Measurements from ENCODE around the gene MACROD2.

MACROD2 gene

DNA sequence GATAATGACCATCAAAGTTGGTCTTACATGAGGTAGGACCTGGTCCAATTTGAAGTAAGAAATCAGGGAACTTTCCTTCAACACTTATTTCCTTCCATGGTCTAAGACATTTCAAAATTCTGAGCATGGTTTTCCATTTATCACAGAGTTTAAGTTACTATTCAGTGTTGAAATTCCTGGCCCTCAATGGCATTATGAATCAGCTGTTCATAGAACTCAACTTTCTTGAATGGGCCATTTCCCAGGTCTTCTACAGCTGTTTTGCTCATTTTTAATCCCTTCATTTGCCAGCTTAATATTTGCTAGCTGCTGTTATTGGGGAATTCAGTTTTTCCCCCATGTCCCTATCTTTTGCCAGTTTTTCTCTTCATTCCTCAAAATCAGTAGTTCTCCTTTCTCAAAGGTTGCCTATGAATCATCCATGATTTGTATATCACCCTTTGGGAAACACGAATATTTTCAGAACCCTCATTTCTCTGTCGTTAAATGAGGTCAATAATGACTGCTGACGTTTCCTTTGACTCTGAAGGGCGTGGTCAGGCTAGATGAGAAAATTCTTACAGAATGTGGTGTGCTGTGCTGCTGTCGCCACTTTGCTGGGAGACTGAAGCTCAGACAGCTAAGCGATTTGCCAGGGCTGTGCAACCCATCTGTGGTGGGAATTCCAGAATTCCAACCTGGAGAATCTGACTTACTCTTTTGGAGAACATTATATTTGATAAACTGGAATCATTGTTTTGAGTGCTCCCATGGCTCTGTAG, 558.6 kb downstream of the MACROD2 start:
- DNase-seq: no peak

DNA sequence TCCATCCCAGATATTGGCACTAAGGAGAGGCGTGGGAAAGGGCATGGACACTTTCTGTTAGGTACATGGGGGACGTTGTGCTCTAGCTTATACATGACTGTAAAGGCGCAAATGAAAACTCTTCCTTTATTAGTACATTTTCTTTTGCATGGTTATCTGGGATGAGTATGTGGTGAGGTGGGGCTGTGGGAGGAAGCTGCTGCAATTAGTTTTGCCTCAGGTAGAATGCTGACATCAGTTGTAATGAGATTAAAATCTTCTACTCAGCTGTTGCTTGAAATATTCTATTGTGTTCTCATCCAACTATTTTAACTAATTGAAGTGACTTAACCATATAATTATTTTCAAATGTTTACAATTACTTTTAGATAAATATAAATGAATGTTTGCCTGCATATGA, 560.4 kb downstream of the MACROD2 start:
- DNase-seq: no peak

DNA sequence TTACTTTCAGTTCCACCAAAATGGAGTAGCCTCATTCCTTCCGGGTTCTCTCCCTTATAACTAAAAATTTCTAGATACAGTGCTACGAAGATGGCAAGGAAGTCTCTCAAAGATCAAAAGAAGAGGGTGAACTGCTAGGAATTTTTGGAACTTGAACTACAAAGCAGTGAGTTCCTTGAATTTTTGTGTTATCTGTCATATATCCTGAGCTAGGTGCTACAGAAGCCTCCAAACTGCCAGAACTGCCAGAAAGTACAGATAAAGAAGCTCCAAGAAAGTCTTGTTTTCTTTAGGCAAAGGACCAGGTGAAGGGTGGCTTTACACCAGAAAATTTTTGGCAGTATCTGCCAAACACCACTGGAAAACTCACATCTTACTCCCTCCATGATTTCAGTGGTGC, 560.9 kb downstream of the MACROD2 start:
- no peak for DNase-seq

DNA sequence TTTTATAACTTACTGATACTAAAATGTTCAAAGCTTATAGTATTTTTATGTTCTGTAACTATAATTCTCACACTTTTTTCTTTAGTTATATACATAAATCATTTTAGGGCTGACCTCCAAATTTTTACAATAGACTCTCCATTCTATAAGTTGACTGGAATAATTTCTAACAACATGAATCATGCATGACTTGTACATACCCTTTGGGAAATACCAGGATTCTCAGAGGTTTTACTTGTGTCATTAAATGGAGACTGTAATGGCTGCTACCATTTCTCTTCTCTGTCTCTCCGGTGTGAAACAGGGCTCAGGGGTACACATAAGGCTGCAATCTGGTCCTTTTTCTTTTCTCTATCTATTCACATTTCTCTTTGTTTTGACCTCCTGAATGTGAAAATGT, 564.3 kb downstream of the MACROD2 start:
- no peak for DNase-seq

DNA sequence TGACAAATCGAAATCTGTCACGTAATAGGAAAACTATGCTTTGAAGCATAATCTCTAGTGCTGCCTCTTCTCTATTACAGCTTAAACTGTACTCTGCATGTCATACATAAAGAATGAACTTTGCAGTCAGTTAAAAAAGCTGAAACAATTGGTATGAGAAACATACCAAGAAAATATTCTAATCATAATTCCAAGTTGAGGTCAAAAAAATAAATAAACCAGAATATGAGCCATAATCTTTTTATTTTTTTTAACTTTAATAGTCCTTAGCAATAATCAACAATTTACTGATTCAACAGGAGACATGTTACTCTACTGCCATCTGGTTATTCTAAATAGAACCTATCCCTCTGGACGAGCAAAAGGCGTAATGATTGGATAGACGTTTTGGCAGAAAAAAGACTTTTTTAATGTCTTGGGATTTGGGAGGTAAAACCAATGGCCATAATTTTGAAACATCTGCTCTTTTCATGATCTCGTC, 566.5 kb downstream of the MACROD2 start:
- DNase-seq: no peak

DNA sequence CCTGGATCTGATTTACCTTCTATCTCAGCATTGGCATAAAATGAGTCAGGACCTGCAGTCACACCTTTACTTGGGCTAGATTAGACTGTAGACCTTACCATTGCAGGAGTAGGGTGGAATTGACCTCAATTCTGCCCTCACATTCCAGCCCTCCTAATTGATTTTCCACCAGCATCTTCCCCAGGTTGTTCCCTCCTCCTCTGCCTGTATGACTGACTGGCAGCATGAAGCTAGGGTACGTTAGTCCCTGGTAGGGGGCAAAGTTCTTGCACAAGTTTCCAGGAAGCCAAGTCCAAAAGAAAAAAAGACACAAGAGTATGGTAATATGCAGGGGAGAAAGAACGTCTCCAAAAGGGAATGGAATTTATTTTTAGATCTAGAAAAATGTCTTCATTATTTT, 567.7 kb downstream of the MACROD2 start:
- no peak for DNase-seq

DNA sequence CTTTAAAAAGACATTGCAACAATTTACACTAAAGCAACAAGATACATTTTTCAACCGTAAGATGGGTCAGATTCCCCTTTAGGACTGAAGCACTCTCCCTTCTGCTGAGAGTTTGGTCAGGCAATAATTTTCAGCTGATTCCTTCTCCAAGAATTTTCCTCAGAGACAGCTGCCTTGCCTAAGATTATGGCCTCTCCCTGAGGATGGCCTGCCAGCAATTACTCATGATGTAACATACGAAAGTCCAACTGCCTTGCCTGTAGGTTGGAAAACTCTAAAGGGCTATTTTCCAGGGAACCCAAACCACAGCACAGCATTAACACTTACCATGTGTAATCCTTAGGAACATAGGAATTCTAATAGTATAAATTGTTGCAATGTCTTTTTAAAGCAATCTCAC, 571.2 kb downstream of the MACROD2 start:
- DNase-seq: no peak

DNA sequence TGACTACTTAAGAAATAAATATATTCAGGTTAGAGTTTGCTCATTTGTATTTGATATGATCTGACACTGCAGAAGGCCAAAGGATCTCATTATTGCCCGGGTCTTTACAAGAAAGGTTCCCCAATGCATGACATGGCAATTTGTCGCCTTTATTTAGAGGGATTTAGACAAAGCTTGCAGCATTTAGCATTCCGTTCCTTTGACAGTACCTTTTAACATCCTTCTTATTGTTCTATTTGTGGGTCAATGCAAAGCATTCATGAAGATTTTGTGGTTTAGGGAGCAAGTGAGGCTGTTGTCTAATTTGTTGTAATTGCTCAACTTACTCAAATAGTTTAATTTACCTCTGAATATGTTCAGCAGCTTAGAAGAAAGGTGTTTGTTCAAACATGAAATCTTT, 572.9 kb downstream of the MACROD2 start:
- DNase-seq: no peak

DNA sequence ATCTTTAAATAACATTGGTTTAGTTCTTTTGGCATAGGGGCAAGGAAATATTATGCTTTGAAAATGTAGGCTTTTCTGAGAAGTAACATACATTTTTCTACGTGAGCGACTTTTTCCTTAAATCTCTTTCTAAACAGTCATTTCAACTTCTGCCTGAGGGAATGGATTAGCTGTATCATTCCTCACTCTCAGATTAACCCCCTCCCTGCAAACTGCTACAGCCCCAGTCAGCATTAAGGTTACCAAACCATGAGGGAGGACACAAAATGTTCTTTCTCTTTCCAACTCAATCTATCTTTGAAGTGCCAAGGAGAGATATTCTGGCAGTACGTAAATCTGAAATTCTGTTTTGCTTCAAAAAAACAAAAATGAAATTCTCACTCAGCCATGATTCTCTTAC, 573.4 kb downstream of the MACROD2 start:
- no peak for DNase-seq

DNA sequence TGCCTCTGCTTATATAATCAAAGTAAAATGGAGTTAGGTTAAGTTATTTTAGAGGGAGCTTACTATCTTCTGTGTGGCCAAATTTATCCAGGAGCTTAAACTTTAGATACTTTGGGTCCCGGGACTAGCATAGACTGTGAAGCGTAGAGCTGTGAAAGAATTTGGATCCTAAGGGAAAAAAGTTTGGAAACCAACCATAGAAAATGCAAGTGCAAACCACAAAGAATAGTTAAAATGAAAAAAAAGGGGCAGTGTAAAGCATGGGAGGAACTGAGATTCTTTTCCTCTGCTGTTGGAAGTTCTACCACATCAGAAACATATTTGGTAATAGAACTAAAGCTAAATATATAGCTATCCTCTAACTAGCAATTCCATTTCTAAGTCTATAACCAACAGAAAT, 574.3 kb downstream of the MACROD2 start:
- no peak for DNase-seq

DNA sequence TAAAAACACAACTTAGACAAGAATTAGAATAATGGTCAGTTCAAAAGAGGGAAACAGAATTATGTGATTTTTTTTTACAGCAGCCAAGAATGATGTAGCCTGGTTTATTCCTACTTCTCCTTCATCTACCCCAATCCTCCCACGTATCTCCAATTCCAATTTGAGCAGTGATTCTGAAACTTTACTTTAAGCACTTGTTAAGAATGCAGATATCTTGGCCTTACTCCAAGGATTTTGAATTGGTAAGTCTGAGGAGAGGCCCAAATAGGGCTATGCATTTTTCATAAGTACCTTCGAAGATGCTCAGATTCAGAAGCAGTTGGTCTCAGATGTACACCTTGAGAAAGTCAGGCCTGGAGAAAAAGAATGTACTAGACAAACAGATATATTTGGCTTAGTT, 575.5 kb downstream of the MACROD2 start:
- no peak for DNase-seq

DNA sequence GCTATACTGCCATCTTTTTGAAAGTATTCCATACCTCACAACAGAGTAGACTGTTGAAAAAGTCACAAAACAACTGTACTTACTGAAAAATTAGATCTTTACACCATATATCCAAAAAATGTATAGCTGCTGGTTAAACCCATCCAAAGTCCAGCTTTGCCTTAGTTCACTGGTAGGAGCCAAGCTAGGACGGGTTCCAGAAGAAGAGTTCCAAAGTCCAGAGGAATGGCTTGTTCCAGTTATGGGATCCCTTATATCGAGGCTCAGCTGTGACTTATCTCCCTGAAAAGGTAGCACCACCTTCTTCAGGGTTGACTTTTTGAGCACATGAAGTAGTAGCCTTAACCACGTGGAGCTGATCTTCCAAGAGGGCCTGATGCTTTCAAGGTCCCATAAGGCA, 578.4 kb downstream of the MACROD2 start:
- DNase-seq: no peak

DNA sequence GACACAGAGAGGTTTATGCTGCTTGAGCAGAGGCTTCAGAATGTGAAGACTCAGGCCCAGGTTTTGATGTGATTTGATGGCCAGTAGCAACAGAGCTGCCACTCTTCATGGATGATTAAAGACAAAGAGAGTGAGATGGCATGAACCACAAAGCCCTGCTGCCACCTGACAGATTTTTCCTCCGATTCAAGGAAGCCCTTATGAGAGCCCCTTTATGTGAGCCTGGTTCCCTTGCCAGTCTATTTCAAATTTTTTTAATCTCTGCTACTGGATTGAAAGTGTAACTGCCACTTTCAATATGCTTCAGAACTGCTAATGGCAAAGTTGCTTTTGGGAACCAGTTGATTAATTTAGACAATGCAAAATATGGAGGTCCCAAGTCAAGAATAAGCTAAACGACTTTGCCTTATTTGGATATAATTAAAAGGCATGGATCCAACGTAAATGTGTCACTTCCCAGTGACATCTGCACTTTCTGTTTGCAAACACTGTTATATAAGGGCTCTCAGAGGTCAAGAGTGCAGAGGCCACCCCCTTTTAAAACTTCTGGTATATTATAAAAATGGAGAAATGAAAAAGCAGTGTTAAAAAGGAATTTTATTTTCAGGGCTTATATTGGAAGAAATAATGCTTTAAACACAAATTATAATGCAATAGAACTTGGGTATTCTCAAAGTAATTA, 581.0 kb downstream of the MACROD2 start:
- no peak for DNase-seq

DNA sequence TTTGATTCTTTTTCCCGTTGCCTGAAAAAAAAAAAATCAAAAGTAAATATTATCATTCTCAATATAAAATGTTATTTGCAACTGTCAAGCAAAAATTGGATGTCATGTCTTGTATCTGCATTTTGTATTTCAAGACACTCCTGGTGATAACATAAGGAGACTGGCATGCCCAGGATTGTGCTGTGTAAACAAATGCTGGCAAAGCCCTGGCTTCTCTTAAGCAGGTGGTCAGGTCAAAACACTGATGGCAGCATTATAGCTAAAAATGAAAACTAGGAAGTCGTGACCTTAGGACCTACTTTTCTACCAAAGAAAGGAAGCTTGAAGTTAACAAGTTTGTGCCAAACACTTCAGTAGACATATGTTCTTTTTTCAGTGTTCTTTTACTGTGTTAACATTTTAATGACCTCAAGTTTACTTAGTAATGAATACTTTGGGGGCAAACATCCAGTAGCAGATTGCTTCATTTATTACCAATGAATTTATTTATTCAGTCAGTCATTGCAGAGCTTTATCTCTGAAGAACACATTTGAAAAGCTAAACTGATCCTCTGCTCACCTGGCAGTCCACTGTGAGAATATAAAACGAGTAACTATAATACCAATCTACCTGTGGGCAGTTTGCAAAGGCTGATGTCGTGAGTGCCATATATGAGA, 585.2 kb downstream of the MACROD2 start:
- no peak for DNase-seq

DNA sequence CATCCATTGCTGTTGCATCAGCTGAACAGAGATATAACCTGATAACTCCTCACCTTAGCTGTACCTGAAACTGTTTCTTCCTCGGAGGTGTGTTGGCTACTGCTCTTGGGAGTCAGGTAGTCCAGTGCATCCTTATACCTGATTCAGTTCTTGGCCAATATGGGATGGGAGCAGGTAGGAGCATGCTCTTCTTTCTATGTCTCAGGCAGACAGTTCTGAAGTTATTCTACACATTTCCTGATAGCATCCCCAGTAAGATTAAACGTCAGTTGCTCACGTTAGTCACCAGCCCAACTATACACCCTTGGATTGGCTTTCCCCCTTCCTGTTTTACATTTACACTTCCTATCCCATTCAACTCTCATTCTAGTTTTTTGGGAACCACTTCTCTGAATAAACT, 586.4 kb downstream of the MACROD2 start:
- no peak for DNase-seq

DNA sequence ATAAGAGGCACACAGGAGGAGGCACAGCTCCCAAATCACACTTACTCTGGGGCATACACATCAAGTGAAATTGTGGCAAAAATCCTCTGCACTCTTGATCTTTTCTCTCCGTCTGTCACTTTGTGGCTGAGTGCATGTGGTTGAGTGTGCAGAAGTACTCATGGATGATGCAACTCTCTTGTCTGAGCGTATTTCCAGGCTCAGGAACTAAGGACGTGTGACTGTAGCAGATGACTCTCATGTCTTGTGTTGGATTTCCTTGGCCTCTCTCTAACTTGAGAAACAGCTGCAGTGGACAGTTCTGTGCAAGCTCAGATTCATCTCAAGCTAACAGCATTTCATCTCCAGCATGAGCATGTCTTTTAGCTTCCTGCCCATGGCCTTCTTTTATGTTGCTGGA, 587.5 kb downstream of the MACROD2 start:
- no peak for DNase-seq

DNA sequence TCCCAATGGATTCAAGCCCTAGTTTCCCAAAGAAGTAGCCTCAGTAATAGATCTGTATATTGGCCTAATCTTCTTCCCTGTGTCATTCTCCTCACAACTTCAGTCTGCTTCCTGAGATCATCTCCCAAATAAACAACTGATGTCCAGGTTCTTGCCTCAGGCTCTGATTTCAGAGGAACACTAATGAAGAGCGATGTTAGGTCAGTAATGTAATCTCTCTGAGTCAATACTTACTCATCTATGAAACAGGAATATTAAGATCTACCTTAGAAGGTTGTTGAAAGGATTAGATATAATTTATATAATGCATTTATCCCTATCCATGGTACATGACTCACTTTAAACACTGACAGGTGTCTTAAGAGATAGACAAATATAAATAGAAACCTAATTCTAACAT, 588.1 kb downstream of the MACROD2 start:
- no peak for DNase-seq

DNA sequence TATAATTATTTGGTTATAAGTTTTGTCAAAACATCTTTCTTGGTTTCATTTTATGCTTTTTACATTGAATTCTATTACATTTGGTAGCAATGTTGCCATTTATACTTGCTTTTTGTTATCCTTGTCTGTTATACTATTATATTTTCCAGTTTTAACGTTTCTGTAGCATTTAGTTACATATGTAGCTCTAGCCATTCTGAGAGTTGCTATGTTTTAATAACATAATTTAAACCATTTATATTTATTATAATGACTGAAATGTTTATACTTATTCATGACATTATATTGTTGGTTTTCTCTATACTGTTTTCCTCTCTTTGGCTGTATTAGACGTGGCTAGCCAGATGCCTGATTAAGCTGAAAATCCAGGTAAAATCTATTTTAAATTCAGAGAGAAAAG, 594.1 kb downstream of the MACROD2 start:
- DNase-seq: no peak

DNA sequence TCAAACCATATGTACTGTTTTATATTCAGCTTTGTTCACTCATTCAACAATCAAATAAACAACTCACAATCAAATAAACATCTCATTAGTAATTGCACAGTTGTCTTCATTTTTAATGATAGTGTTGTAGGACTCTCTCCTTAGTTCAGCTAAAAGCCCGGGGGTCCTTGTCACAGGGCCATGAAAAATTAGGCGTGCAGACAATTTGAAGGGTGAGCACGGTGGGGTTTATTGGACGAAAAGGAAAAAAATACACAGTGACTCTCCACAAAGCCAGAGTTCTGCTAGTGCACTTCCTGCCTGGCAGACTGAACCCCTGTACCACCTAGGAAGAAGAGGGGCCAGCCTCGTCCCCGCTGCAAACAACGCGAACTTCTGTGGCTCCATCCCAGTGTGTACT, 599.7 kb downstream of the MACROD2 start:
- no peak for DNase-seq

DNA sequence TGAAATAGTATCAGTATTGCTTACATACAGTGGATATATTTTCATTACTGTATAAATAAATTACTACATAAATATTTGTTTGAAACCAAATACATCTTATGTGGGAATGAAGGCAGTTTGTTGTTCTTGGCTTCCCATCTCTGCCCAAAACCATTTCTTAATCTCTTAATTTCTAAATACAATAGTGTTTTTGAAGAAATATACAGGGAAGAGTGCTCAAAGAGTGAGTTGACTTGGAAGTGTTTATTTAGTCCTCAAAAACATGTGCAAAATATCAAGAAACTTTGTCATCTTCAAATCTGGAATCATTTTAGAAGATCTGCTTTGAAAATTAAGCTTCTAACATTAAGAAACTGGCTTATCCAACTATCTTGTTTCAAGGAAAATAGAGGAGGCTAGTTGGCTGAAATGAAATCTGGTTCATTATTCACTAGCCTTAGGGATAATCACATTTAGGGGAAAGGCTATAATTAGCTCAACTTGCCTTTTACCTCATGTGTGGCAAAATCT, 601.9 kb downstream of the MACROD2 start:
- no peak for DNase-seq

DNA sequence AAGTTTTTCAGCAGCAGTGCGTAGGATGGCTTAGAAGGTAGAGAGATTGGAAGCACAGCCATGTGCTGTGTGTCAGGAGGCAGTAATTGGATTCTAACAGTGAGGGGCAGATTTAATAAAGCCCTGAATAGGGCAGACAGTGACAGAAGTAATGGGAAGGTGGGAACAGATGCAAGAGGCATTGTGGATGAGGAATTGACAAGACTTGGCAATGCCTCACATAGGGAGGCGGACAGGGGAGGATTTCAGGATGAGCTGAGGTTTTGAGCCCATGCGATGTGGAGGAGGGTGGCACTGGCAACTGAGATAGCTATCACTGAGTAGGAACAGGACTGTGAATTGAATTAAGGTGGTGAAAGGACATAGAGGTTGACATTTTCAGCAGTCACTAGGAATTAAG, 604.3 kb downstream of the MACROD2 start:
- DNase-seq: no peak

DNA sequence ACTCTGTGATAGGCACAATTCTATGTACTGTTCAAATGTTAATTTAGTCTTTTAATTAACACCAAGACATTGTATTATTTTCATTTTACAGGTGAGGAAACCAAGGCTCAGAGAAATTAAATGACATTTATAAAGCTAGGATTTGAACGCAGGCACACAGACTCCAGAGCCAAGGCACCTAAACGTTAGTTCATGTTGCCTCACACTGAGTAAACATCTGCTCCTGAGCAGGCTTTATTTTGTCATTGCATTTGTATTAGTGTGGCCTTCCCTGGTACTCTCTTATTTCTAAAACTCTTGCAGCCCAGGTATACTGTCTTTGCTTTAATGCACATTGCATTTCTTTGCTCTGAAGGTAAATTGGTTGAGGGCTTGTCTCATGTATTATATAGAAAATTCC, 605.2 kb downstream of the MACROD2 start:
- no peak for DNase-seq

DNA sequence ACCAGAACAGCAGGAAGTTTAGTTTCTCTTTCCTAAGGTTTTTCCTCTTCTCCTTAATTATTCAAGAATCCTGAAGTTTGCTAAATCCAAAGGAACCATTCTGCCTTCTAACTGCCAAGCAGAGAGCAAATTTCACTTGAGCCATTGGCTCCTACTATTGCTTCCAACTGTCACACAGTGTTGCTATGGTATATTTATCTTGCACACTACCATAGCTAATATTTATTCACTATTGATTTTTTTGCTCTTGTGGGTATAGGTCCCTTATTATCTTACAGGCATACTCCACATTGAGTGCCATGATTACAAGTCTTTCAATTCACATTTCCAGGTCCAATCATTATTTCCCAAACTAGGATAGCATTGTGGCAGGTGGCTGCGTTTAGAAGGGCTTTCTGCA, 608.8 kb downstream of the MACROD2 start:
- no peak for DNase-seq
